HG03442 (cell line): Measurements from ENCODE around the gene DOCK2.

Source experiments
- ATAC-seq: cut with Tn5 transposase; IDR thresholded peaks from one replicate; pipeline ENCODE4 v1.9.1; 2021; ENCODE audit warnings: mild to moderate bottlenecking, moderate library complexity; ENCODE audit not compliant: unreplicated experiment

Gene DOCK2

DNA sequence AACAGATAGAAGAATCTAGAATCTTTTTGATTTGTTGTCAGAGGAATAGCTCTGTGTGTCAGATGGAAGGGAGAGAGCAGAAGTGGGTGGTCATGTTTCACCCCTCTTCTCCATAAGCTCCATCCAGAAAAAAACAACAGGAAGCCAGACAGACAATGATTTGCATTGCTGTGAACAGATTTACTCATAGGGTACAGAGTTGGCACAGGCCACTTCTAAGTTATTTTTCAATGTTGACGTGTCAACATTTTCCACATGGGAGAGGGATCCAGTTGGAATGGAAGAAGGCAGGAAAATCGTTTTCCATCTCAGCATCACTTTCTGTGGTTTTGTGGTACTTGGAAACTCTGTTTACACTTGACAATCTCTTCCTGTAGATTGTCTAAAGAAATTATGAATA lies 256.5 kb downstream of the DOCK2 start:
- ATAC-seq = no peak

DNA sequence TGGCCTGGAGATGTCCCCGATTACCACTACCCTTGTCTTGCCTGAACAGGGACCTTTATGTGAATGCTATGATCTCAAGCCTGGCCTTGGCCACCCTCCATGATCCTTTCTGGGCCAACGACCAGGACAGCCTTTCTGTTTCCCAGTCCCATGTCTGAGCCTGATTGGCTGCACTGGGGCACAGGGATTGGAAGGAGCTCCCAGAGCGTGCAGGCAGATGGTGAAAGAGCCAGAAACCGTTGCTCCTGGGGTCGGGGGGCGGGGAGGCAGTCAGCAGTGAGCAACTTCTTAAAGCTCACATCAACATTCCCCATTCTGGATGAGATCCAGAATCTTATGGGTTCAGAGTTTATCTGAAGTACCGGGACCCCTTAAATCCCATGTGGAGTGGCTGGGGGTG lies 258.9 kb downstream of the DOCK2 start:
- no peak for ATAC-seq

DNA sequence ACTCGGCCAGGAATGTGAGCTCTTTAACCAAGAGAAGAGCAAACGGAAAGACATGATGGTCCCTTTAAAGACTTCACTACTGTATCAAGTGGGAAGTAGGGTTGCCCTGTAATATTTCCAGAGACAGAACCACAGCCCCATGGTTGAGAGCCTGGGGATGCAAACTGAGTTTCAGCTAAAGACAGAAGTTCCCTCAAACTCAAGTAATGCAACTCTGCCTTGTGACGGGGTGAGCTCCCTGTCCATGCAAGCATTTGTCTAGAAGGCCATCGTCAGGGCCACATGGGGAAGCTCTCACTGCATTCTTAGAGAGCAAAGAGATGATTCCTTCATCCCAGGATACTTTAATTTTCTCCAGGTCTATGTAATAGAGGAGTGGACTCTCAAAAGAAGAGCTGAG lies 260.4 kb downstream of the DOCK2 start:
- ATAC-seq = no peak

DNA sequence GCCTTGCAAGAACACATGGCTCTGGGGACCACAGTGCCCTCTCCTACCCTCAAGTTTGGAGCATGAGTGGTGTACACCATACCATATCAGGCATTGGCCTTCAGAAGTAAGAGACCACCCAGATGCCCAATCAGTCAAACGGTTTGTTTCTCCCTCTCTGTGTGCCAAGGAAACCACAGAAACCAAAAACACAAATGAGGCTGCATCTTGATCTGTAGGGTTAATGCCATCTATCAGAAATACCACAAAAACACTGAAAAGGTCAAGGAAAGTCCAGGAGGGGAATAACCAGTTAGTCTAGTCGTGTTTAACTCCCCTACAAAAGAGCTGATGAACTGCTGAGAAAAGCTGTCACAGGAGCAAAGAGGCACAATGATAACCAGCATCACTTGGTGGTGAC lies 264.8 kb downstream of the DOCK2 start:
- ATAC-seq = peak; percentile 41

DNA sequence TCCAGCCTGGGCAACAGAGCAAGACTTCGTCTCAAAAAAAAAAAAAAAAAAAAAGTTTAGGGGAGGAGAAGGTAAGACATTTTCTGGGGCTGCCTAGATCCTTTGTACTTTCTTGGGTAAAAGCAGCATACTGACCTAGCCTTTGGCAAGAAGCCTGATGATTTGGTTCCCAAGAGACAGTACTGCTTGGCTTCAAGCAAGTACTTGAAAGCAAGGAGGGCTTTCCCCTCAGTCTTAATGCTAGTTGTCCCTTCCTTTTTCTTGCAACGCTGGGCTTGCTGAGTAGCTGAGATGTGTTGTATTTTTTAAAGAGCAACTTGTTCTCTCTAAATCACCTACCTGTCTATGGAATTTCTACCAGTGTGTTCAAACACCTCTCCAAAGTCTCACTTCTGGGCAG lies 267.0 kb downstream of the DOCK2 start:
- ATAC-seq = no peak

DNA sequence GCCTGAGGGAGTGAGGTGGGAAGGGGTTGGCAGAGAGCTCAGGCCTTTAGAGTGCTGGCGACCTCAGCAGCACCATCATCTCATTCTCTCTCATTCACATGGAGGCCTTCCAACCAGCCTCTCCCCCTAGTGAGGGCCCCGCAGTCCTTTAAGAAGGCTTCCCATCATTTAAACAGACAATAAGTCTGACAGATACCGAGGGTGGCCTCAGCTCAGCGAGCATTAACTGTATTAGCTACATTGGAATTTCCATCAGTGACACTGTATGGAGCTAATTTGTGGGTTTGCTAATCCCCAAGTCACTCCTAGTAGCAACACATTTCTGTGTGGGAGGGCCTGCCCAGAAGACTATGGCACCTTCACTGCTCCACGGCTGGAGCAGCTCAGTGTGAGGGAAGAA lies 267.4 kb downstream of the DOCK2 start:
- no peak for ATAC-seq

DNA sequence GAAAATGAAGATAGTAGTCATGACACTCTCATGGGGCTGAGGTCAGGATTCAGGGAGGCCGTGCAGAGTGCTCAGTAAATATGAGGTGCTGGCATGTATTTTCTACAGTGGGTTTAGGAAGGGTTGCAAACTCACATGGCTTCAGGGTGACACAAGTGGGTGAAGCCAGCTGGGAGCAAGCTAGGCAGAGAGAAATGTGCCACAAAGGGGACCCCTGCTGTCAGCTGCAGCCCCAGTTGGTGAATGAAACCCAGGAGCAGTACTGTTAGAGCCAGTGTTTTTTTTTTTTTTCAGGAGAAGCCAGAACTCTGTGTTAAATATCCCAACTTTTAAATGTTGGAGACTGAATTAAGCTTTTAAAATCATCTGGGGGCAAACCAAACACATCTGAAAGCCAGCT lies 267.9 kb downstream of the DOCK2 start:
- ATAC-seq = no peak

DNA sequence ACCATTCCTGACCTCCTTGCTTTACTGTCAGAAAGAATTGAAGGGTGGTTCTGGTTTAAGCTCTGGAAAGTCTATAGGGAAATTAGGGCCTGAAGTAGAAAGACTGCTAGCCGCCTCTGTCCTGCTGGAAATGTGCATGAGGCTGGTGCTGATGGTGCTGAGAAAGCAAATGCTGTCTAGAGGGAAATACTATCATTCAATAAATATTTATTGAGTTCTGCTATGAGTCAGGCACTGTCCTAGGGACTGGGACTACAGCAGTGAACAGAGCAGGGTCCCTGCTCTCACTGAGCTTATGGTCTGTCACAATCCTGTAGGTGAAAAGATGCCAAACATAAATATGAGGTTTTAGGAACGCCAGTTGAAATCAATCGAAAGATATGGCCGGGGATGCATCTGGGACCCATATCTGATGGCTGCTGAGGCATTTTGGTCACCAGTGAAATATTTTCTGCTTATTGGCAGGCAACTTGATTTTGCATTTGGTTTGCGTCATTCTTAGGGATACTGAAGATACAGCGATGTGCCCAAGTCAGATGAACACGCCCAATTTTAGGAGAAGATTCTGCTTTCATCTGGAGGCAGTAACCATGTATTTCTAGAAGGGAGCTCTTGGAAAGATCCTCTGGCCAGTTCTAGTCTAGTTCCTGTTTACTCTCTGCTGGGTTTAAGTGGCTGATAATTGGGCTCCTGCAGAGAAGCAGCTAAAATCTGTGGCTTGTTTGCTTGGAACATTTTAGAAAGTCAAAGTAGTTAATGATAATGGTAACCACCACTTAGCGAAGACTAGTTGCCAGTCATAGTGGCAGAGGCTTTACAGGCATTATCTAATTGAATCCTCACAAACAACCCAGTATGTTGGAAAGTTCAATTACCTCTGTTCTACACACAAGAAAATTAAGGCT lies 269.9 kb downstream of the DOCK2 start:
- ATAC-seq = no peak

DNA sequence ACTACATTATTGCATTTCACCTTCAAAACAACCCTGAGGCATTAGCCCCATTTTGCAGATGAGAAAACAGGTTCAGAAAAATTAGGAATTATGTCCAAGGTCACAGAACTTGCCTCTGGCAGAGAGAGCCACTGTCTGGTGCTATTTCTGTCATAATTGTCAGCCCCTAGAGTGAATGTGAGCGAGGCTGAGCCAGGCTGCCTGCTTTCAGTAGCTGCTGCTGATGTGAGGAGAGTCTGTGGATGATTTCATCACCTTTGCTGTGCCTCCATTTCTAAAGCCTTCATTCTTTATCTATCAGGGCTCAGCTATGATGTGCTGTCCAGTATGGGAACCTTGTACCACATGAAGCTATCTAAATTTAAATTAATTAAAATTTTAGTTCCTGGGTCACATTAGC lies 271.8 kb downstream of the DOCK2 start:
- ATAC-seq = no peak

DNA sequence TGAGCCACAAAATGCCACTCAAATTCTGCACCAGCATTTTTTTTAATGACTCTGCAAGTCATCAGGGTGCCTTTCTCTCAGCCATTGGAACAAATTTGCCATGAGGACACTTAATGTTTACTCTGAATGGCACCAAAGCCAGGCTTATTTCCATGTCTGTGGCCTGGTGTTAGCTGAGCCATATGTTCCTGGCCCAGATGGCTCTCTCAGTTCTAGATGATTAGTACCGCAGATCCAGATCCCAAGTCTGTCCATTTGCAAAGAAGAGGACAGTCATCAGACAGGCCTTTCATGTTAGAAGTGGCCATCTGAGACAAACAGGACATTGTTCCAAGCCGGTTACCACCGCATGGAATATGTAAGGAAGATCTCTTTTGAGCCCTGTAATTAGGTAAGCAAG lies 272.9 kb downstream of the DOCK2 start:
- no peak for ATAC-seq

DNA sequence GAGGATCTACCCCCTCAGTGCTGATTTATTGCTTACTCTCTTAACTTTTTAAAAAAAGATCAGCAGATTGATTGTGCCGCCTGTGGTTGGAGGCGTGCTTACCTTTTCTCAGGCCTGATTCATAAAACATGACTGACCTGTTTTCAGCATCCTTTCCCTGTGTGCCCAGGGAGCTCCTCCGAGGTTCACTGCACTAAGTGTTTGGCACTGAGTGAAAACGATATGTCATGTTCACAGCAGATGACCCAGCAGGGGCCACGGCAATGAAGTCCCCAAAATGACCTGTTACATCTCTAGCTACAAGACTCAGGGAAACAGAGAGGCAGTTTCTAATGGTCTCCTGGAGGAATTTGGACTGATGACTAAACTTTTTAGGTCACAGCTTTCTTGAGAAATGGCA lies 273.3 kb downstream of the DOCK2 start:
- ATAC-seq = no peak

DNA sequence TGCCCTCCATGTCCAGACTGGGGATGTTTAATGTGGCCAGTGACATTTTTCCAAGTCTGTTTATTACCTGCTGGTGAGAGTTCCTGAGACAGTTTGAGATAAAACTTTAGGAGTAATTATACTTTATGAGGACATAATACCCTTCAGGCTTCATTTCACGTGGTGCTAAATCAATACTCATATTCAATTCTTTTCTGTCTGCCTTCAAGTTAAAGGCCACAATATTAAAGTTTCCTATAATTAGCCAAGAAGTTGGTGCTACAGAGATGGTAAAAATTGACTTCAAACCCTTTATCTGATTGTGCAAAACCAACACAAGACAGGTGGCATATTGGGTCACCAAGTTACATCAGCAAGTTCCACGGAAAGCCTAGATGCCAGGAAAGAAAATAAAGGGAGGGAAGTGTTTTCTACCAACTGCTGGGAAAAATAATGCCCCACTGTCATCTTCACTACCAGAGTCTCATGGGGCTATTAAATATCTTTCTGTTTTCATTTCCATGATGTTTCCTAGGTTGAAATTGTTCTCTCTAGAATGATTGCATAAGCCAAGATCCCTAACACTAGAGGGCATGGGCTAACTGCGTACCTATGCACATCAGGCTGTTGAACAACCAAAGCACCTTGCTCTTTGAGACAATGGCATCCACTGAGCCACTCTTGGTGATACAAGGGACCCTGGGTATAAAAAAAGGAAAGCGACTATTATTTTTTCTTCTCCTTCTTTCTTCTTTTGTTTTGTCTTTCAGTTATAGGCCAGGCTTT lies 274.6 kb downstream of the DOCK2 start:
- no peak for ATAC-seq

DNA sequence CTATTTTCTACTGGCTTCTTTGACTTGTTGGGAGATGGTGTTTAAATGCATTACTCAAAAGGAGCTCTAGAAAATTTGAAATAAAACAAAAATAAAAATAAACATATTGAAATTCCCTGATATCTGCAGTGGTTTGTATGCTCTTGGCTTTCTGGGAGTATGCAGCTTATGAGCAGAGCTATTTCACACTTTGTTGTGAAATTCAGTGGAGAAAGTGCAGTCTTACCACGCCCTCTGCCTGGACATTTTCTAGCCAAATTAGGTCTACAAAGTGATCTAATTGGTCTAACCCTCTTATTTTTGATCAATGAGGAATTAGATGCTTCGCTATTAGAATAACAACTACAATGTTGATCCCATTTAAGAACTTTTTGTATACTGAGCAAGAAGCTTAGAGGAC lies 276.4 kb downstream of the DOCK2 start:
- ATAC-seq = no peak

DNA sequence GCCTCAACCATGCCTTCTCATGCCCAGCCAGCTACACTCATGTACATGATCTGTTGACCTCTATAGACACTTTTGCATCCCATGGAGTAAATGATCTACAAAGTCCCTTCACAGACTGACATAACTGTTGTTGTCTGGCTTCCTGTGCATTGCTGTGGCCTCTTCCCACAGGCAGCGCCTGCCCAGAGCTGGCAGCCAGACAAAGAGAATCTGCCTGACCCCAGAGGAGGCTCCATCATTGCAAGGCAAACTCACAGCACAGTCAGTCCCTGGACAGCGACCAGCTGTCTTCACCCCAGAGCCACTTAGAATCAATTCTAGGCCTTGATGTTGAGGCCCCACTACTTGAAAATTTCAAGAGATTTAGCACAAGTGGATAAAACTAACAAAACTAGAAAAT lies 277.7 kb downstream of the DOCK2 start:
- no peak for ATAC-seq

DNA sequence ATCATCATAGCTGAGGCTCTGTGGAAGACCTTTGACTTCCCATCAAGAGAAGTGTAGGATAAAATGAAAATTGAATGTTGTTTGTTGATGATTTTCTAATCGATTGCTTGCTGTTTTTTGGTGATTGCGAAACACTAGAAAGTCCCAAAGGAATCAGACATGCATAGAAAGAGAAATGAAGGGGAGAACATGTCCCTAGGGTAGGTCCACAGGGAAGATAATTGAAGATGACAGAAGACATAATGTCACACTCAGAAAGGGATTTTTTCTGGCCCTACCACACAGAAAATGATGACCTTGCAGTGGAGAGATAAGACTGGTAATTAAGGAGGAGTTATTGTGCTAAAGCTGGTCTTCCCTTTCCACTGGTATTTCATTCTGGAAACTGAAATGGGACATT lies 280.4 kb downstream of the DOCK2 start:
- ATAC-seq = no peak

DNA sequence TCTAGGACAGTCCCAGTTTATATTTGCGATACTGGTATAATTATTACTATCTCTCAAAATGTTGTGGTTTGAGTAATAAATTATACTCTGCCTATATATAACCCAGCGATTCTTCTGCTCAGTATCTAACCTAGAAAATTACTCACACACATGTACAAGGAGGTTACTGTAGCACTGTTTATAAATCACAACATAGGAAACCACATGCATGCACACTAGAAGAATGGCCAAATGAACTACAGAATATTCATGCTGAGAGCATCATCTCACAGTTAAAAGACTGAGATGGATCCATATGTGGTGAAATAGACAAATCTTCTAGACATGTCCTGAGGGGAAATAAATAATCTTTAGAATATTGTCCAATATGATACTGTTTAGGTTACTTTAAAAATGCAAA lies 281.2 kb downstream of the DOCK2 start:
- no peak for ATAC-seq

DNA sequence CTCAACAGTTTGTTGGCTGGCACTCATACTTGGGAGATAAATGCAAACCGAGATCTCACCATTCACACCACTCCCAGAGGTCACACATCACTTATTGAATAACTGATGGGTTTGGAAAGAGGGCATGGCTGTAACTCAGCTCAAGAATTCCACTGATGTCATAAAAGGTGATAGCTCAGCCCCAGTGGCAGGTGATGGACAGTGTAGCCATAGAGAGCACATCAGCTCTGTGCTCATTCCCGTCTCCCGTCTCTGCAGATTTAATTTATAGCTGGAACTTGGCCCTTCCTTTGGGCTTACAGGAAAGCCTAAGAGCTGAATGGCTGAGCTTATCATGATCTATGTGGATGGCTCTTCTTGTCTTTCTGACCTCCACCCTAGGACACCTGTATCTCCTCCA lies 283.4 kb downstream of the DOCK2 start:
- no peak for ATAC-seq

DNA sequence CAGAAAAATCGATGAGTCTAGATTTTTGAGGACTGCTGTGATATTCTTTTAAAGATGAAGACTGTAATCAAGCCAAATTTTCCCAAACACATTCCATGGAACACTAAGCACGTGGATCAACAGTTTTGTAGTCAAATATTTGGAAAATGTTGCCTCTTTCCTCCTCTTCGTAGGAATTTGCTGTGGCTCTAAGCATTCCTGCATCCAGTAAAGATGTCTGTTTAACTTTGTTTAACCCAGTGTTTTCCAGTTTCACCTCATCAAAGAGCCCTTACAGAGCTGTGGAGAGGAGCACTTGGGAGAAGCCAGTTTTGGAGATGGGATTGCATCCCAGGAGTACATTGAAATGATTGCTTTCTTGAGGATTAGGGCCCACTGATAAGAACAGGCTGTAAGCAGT lies 284.3 kb downstream of the DOCK2 start:
- no peak for ATAC-seq

DNA sequence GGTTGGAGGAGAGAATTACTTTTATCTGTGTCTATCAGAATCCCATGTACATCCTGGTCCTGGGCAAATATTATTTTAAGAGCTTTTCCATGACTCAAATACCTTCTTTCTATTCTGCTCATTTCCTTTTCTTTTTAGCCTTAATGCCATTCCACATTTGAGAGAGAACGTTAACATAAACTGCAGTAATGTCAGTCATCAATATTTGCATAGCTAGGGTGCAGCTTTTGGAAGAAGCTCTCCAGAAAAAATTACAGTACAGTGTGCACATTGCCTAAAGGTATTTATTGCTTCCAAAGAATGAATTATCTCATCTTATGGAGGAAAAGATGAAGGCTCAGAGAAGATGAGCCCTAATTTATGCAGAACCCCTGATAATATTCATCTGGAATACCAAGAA lies 284.9 kb downstream of the DOCK2 start:
- no peak for ATAC-seq

DNA sequence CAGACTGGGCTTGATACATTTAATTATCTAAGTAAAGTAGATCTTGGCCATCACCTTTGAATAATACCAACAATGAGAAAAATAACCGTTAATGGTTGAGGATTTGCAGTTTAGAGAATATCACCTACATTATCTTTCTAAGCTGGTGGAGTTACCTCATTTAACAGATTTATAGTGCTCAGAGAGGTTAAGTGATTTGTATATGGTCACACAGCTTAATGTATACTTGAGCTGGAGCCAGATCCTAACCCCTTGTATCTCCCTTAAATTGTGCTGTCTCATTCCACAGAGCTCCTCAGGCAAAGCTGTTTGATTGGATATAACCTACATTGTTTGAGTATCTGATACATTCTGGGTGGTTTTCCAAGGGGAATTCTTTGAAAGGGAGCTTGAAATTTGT lies 285.4 kb downstream of the DOCK2 start:
- ATAC-seq = no peak

DNA sequence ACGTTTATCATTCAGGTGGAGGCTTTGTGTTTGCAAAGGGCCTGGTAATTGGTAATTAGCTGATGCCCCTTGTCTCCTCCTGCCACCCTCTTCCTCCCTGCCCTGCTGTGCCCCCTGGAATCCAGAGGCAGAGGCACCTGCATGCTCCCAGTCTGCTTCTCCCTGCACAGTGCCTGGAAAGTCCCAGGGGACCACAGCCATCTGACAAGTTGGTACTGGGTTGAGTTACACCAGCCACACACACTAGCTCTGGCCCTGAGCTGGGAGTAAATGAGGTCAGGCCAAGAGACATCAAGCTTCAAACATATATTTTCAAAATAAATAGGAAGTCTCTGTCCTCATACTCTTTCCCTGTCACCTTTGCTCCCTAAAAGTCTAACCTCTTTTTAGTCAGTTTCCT lies 286.9 kb downstream of the DOCK2 start:
- ATAC-seq = peak; percentile 71

DNA sequence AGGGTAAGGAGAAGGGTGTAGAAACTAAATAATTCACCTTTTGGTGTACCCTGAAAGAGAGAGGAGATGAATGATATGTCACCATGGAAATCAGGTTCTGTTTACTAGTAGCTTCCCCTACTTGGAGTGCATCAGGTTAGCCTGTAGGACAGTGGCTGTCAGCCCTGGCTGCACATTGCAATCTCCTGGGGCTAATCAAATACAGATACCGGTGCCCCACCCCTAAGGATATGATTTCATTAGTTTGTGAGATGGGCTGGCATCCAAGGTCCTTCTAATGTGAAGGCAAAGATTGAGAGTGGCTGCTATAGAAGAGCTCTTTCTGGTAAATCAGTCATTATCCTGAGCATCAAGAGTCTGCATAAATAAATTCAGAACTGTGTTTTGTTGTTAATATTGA lies 296.1 kb downstream of the DOCK2 start:
- no peak for ATAC-seq
